Fibroblast of lung (primary cell): ENCODE measurements around the gene SRGAP1. TPM values are rescaled to one million over a fixed set of nuclear protein-coding genes. Genes with fewer than 3 reads are reported as not detected.

Source experiments
- DNase-seq, 2 donors: peaks; one replicate each; pipeline versions ENCODE4 v3.0.0 to v3.0.0-alpha.2; 2010; ENCODE audit warnings: low read depth in 2 of 2
- H2AFZ ChIP-seq: 2 replicates; pipeline ENCODE4 v1.5.1; 2012; ENCODE audit warnings: low read length, control low read depth, inconsistent platforms
- H3K27ac ChIP-seq: 2 replicates; pipeline ENCODE4 v1.5.1; 2011; ENCODE audit warnings: low read length, control low read depth; ENCODE audit not compliant: insufficient read depth
- H3K27me3 ChIP-seq: 2 replicates; pipeline ENCODE4 v1.5.1; 2011; ENCODE audit warnings: mild to moderate bottlenecking, low read length; ENCODE audit not compliant: control insufficient read depth, insufficient read depth
- H3K36me3 ChIP-seq: 2 replicates; pipeline ENCODE4 v1.5.1; 2011; ENCODE audit warnings: low read length; ENCODE audit not compliant: control insufficient read depth, insufficient read depth
- H3K4me1 ChIP-seq: 2 replicates; pipeline ENCODE4 v1.5.1; 2011; ENCODE audit warnings: low read length; ENCODE audit not compliant: control insufficient read depth, insufficient read depth; ENCODE audit errors: extremely low read depth
- H3K4me2 ChIP-seq: 2 replicates; pipeline ENCODE4 v1.5.1; 2011; ENCODE audit warnings: low read length, control low read depth; ENCODE audit not compliant: insufficient read depth; ENCODE audit errors: extremely low read depth
- H3K4me3 ChIP-seq, 4 experiments: fragments of 200-600 bp in 1 of 4; sonication (generic) in 1 of 4; replicated peaks in 1 of 4; 2 replicates each; pipeline ENCODE4 v1.5.1; 2011 to 2016; ENCODE audit warnings: low read length in 4 of 4, low read depth in 3 of 4, mild to moderate bottlenecking in 3 of 4, control low read depth in 2 of 4, inconsistent platforms in 1 of 4, mixed read lengths in 1 of 4; ENCODE audit not compliant: insufficient read depth in 1 of 4; ENCODE audit errors: control extremely low read depth in 1 of 4
- H3K79me2 ChIP-seq: 2 replicates; pipeline ENCODE4 v1.5.1; 2012; ENCODE audit warnings: mild to moderate bottlenecking, low read length, inconsistent platforms; ENCODE audit not compliant: control insufficient read depth, insufficient read depth
- H3K9ac ChIP-seq: 2 replicates; pipeline ENCODE4 v1.5.1; 2011; ENCODE audit warnings: mild to moderate bottlenecking, low read length, control low read depth; ENCODE audit not compliant: insufficient read depth
- H3K9me3 ChIP-seq: 2 replicates; pipeline ENCODE4 v1.5.1; 2012; ENCODE audit warnings: low read depth, low read length; ENCODE audit not compliant: control insufficient read depth, insufficient read depth
- H4K20me1 ChIP-seq: 2 replicates; pipeline ENCODE4 v1.5.1; 2011; ENCODE audit warnings: low read length; ENCODE audit not compliant: control insufficient read depth, insufficient read depth; ENCODE audit errors: extremely low read depth
- EZH2 ChIP-seq: IDR thresholded peaks from 2 replicates; pipeline ENCODE4 v1.5.1; 2012; ENCODE audit warnings: low read length, control low read depth, mild to moderate bottlenecking; ENCODE audit errors: missing control alignments
- polyA plus RNA-seq, 2 donors: library from polyadenylated mRNA; depleted of rRNA in 1 of 2; stranded (reverse) in 1 of 2; unstranded in 1 of 2; fragments of >200 nt; gene quantifications; 2 replicates each; pipeline ENCODE4 v1.2.1, GENCODE V29; 2011 to 2012; ENCODE audit warnings: missing spikeins in 1 of 2
- total RNA-seq: library from RNA; depleted of rRNA; stranded (reverse); fragments of >200 nt; gene quantifications from 2 replicates; pipeline ENCODE4 v1.2.1, GENCODE V29; 2014
- TF ChIP-seq, protein P1 (sequence below), 2 donors: IDR thresholded peaks in 1 of 2; conservative IDR thresholded peaks in 1 of 2; 1 replicate in 1 of 2; 2 replicates in 1 of 2; pipeline ENCODE4 v1.5.1; 2011 to 2012; ENCODE audit warnings: low read length in 2 of 2, control low read depth in 1 of 2, inconsistent platforms in 1 of 2, low read depth in 1 of 2, mild to moderate bottlenecking in 1 of 2

SRGAP1 gene
- total and polyA plus RNA-seq, 2 donors (not counting 1 experiment from before 2014, with no cell fraction given): 18.9 to 30.2 TPM

DNA sequence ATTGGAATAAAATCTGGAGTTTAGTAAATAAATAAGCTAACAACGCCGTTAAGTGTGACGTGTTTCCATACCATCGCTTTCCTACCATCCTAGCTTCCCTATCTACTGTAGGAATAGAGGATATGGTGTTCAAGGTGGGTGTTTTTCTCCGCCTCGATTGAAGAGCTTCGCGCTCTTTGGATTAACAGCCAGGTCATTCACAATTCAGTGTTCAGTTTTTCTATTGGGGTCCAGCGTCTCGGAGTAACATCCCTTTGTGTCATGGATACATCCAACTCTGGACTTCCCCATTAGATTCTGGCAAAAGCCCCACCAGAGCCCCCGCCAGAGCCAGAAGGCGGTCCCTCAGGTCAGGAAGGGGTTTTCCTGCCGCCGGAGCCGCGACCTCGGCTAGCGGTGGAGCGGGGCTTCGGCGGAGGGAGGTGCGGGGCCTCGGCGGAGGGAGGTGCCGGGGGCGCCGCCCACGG, 1.2 kb upstream of the SRGAP1 start:
- H3K27me3 ChIP-seq: no peaks in the 10 kb centered on the region
- peaks cover 2% of the 10 kb centered on the region for H3K36me3 ChIP-seq
- H3K9me3 ChIP-seq: no peaks in the 10 kb centered on the region
- H3K9ac ChIP-seq: peak overlapping the region; percentile 98
- H3K4me3 ChIP-seq: peak overlapping the region; percentile 41 to 98 (median 76)
- H3K27ac ChIP-seq: peak overlapping the region; percentile 95
- H3K79me2 ChIP-seq: peaks cover 41% of the 10 kb centered on the region
- TF ChIP-seq, protein P1, sequence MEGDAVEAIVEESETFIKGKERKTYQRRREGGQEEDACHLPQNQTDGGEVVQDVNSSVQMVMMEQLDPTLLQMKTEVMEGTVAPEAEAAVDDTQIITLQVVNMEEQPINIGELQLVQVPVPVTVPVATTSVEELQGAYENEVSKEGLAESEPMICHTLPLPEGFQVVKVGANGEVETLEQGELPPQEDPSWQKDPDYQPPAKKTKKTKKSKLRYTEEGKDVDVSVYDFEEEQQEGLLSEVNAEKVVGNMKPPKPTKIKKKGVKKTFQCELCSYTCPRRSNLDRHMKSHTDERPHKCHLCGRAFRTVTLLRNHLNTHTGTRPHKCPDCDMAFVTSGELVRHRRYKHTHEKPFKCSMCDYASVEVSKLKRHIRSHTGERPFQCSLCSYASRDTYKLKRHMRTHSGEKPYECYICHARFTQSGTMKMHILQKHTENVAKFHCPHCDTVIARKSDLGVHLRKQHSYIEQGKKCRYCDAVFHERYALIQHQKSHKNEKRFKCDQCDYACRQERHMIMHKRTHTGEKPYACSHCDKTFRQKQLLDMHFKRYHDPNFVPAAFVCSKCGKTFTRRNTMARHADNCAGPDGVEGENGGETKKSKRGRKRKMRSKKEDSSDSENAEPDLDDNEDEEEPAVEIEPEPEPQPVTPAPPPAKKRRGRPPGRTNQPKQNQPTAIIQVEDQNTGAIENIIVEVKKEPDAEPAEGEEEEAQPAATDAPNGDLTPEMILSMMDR (conservative IDR thresholded peaks at IDR 0.05 in 1 of 2, IDR thresholded peaks at IDR 0.05 in 1 of 2; ENCODE audit: low read depth in 1 of 2, low read length in 2 of 2): no peak
- no peak for TF ChIP-seq EZH2
- H4K20me1 ChIP-seq: no peaks in the 10 kb centered on the region
- no peak for DNase-seq
- peaks cover 5% of the 10 kb centered on the region for H3K4me1 ChIP-seq
- peak overlapping the region; percentile 59 for H3K4me2 ChIP-seq
- H2AFZ ChIP-seq: peak overlapping the region; percentile 77

- H3K4me3 ChIP-seq: peak overlapping the region; percentile 53 to 98 (median 88)
- no peaks in the 10 kb centered on the region for H3K27me3 ChIP-seq
- peaks cover 2% of the 10 kb centered on the region for H3K36me3 ChIP-seq
- H3K4me2 ChIP-seq: peak overlapping the region; percentile 59
- H3K4me1 ChIP-seq: peaks cover 5% of the 10 kb centered on the region
- no peak for TF ChIP-seq EZH2
- TF ChIP-seq, protein P1 (conservative IDR thresholded peaks at IDR 0.05 in 1 of 2, IDR thresholded peaks at IDR 0.05 in 1 of 2; ENCODE audit: low read depth in 1 of 2, low read length in 2 of 2): peak; percentile 67 to 89
- H3K9me3 ChIP-seq: no peaks in the 10 kb centered on the region
- H4K20me1 ChIP-seq: no peaks in the 10 kb centered on the region
- H3K79me2 ChIP-seq: peaks cover 47% of the 10 kb centered on the region
- H3K9ac ChIP-seq: peak overlapping the region; percentile 98
- H2AFZ ChIP-seq: peak overlapping the region; percentile 66
- DNase-seq: peak; percentile 95 to 96
- H3K27ac ChIP-seq: peak overlapping the region; percentile 95
Measured at GRCh38 chr12:63843721-63844390, 644 bp upstream of the SRGAP1 start.

- peaks cover 5% of the 10 kb centered on the region for H3K4me1 ChIP-seq
- DNase-seq: peak; percentile 47 to 55
- peak overlapping the region; percentile 90 for H3K4me2 ChIP-seq
- H3K27me3 ChIP-seq: no peaks in the 10 kb centered on the region
- H3K9me3 ChIP-seq: no peaks in the 10 kb centered on the region
- no peak overlapping the region for H2AFZ ChIP-seq
- H3K27ac ChIP-seq: peak overlapping the region; percentile 95
- H3K4me3 ChIP-seq: peak overlapping the region; percentile 84 to 98 (median 93)
- no peaks in the 10 kb centered on the region for H4K20me1 ChIP-seq
- TF ChIP-seq, protein P1 (conservative IDR thresholded peaks at IDR 0.05 in 1 of 2, IDR thresholded peaks at IDR 0.05 in 1 of 2; ENCODE audit: low read depth in 1 of 2, low read length in 2 of 2): no peak
- no peak for TF ChIP-seq EZH2
- peaks cover 2% of the 10 kb centered on the region for H3K36me3 ChIP-seq
- H3K9ac ChIP-seq: peak overlapping the region; percentile 98
- H3K79me2 ChIP-seq: peaks cover 65% of the 10 kb centered on the region
Measured at GRCh38 chr12:63845726-63846125, 1.2 kb downstream of the SRGAP1 start.
